NOMO-1 treated with dmso at 0.1 percent for 144 hours (cell line): ENCODE measurements around the gene ESRP2.

ENCODE experiments used
- DNase-seq: peaks from one replicate; lab custom pipeline; 2025; ENCODE audit not compliant: unreplicated experiment; lab: John Stamatoyannopoulos, UW

Gene ESRP2

GRCh38 chr16:68242926-68243858, 7.3 kb upstream of the ESRP2 start:
- DNase-seq = no peak

GRCh38 chr16:68242085-68242484, 6.2 kb upstream of the ESRP2 start:
- no peak for DNase-seq

- no peak for DNase-seq
These were observed 2.1 kb upstream of the ESRP2 start for GRCh38 chr16:68238029-68238345.

- peak; percentile 98 for DNase-seq
These were observed 1.5 kb upstream of the ESRP2 start for GRCh38 chr16:68237243-68238028.

- no peak for DNase-seq
These were observed 907 bp upstream of the ESRP2 start for GRCh38 chr16:68236826-68237242.

- DNase-seq = no peak
These were observed 354 bp upstream of the ESRP2 start for GRCh38 chr16:68236137-68236825.

GRCh38 chr16:68235108-68235886, 630 bp downstream of the ESRP2 start:
- no peak for DNase-seq

- DNase-seq = no peak
These were observed 1.5 kb downstream of the ESRP2 start for GRCh38 chr16:68234188-68235107.

- no peak for DNase-seq
These were observed 2.1 kb downstream of the ESRP2 start for GRCh38 chr16:68233835-68234187.

GRCh38 chr16:68233085-68233834, 2.7 kb downstream of the ESRP2 start:
- DNase-seq = no peak

GRCh38 chr16:68232335-68232734, 3.6 kb downstream of the ESRP2 start:
- DNase-seq = no peak

- DNase-seq = no peak
These were observed 4.4 kb downstream of the ESRP2 start for GRCh38 chr16:68231384-68232136.

- no peak for DNase-seq
These were observed 5.0 kb downstream of the ESRP2 start for GRCh38 chr16:68230956-68231355.

- DNase-seq = no peak
These were observed 5.8 kb downstream of the ESRP2 start for GRCh38 chr16:68230176-68230571.

- DNase-seq = no peak
These were observed 6.3 kb downstream of the ESRP2 start for GRCh38 chr16:68229431-68230175.

GRCh38 chr16:68228652-68229051, 7.3 kb downstream of the ESRP2 start:
- no peak for DNase-seq

GRCh38 chr16:68227850-68228553, 7.9 kb downstream of the ESRP2 start:
- no peak for DNase-seq
